Measurements from ENCODE around the gene CIDEA. TPM values are rescaled to one million over a fixed set of nuclear protein-coding genes. Genes with fewer than 3 reads are reported as not detected.
A peak's percentile ranks its signal among the peaks of the same experiment; 100 is the strongest.

The CIDEA gene
- total and polyA plus RNA-seq, 3 donors from 2014 or later, result 0.57 TPM; not detected in 2

DNA sequence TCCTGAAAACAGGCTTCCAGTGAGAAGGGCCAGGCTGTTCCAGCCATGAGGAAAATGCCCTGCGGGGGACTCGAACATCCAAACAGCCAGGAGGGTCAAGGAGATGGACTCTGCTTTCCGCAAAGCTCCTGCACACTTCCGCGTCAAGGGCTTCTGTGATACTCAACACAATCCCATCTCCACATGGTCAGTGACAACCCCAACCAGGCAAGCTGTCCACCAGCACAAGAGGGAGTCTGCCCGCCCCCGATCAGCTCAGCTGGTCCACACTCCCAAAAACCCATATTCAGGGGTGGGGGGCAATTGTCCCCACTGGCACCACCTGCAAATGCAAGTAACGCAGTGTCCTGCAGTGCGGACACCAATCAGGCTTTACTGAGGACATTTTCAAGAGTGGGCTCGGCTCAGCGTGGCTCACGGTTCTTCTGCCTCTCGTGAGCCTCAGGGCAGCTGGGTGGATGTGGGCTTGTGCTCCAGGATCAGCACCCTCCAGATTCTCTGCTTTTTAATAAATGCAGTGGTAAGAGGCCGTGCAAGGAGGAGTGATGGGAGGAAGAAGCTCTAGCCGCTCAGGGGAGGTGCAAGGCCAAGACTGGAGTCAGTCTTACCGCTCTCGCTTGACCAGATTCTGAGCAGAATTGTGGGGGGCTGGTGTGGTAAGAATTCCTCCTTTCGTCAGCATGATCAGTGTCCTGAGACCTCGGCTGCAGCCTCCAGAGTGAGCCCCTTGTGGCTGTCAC, 19.5 kb upstream of the CIDEA start:
- no peak for DNase-seq
- TF ChIP-seq CTCF (IDR thresholded peaks at IDR 0.05) (no peak), POLR2A (IDR thresholded peaks at IDR 0.05) (no peak)
- H3K4me1 ChIP-seq, result peaks cover 6% of the 10 kb centered on the region
- no peaks in the 10 kb centered on the region for H3K36me3 ChIP-seq (ENCODE audit: low read depth, missing control alignments)
- no peaks in the 10 kb centered on the region for H3K27me3 ChIP-seq
- H3K9me3 ChIP-seq, result no peaks in the 10 kb centered on the region
- no peak overlapping the region for H3K27ac ChIP-seq
- 94 to 96% methylated on average over 17 to 19 of the region's 19 CpGs for WGBS, 2 donors
- intact Hi-C loops (cut with DNase I; ENCODE audit: low total_unique reads), result no loop called here
- no peak overlapping the region for H3K4me3 ChIP-seq

DNA sequence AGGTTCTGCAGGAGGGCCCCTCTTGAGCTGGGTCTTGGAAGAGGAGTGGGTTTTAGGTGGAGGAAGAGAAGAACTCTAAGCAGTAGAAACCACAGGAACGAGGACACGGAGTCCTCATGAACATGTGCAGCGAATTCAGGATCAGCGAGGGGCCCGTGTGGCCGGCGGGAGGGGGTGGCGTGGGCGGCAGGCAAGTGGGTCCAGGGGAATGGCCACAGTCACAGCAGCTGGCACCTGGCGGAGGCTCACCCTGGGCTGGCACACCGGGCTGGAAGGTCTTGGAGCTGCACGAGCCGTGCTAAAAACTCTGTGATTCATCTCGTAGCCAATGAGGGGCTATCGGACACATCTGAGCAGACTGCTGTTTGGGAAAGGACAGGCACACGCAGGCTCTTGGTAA, 18.0 kb upstream of the CIDEA start:
- Histone ChIP-seq H3K27me3 (no peaks in the 10 kb centered on the region), H3K27ac (no peak overlapping the region), H3K4me1 (peaks cover 6% of the 10 kb centered on the region), H3K9me3 (no peaks in the 10 kb centered on the region), H3K36me3 (ENCODE audit: low read depth, missing control alignments) (no peaks in the 10 kb centered on the region), H3K4me3 (no peak overlapping the region)
- 68 to 87% methylated on average over 15 to 16 of the region's 16 CpGs for whole genome bisulfite sequencing, 2 donors
- no peak for DNase-seq
- no peak for TF ChIP-seq CTCF (IDR thresholded peaks at IDR 0.05)
- no peak for TF ChIP-seq POLR2A (IDR thresholded peaks at IDR 0.05)
- intact Hi-C loops (cut with DNase I; ENCODE audit: low total_unique reads), result no loop called here

DNA sequence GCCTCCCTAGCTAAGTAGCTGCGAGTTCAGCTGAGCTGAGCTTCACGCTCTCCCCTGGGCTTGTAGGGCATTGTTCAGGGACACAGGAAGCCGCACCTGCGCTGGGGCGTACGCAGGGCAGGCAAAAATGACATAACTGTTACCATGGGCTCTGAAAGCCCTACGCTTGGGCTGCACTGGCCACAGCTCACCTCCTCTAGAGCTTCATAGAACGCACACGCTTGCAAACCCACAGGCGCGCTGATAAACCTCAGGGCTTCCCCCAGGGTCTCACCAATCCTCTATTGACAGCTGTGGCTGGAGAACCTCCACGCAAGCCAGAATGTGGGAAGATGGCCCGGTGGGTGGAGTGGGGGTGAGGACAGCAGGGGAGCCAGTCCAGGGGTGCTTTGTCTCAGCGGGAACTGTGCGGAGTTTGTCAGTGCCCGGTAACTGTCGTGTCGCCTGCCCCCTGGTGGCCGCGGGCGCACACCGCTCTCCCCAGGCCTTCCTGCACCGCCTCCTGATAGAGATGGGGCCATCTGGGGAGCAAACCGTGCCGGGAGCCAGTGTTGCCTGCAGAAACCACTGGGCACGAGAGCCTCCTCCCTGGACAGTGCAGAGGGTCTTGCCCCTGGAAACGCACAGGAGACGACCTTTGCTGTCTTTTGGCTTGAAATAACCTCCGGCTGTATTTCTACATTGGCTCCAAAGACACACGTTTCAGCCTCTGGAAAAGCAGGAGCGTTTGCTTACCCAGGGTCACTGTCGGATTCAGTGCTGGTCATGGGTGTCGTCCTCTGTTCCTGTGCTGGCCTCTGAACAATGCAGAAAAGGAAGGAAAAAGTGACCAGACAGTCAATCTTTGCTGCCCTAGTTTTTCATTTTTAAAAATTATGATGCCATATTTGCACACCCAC, 17.0 kb upstream of the CIDEA start:
- intact Hi-C loops (cut with DNase I; ENCODE audit: low total_unique reads), result no loop called here
- no peak overlapping the region for H3K27ac ChIP-seq
- peaks cover 6% of the 10 kb centered on the region for H3K4me1 ChIP-seq
- peak; percentile 86 for DNase-seq
- no peaks in the 10 kb centered on the region for H3K9me3 ChIP-seq
- H3K36me3 ChIP-seq (ENCODE audit: low read depth, missing control alignments), result no peaks in the 10 kb centered on the region
- H3K27me3 ChIP-seq, result no peaks in the 10 kb centered on the region
- TF ChIP-seq CTCF (IDR thresholded peaks at IDR 0.05) (peak; percentile 63 to 96 (median 80)), POLR2A (IDR thresholded peaks at IDR 0.05) (no peak)
- H3K4me3 ChIP-seq, result peak overlapping the region; percentile 25 to 30
- 22 to 24% methylated on average over 20 to 33 of the region's 33 CpGs for WGBS, 2 donors

GRCh38 chr18:12238826-12239225, 15.3 kb upstream of the CIDEA start:
- no peak for TF ChIP-seq CTCF (IDR thresholded peaks at IDR 0.05)
- TF ChIP-seq POLR2A (IDR thresholded peaks at IDR 0.05), result no peak
- no peak for DNase-seq
- Histone ChIP-seq H3K27me3 (no peaks in the 10 kb centered on the region), H3K27ac (no peak overlapping the region), H3K9me3 (no peaks in the 10 kb centered on the region), H3K4me3 (no peak overlapping the region), H3K36me3 (ENCODE audit: low read depth, missing control alignments) (no peaks in the 10 kb centered on the region), H3K4me1 (peaks cover 6% of the 10 kb centered on the region)
- 23 to 57% methylated on average over 3 of the region's 3 CpGs for WGBS, 2 donors
- intact Hi-C loops (cut with DNase I; ENCODE audit: low total_unique reads), result no loop called here

All from testis (tissue), 3 donors.